Astrocyte (in vitro differentiated cells and primary cell): Measurements from ENCODE around the gene CD300A. TPM values are rescaled to one million over a fixed set of nuclear protein-coding genes. Genes with fewer than 3 reads are reported as not detected.

ENCODE experiments used
- DNase-seq: peaks from one replicate; pipeline ENCODE4 v3.0.0-alpha.2; 2010; ENCODE audit warnings: low read depth
- FAIRE-seq: peaks from 2 replicates; lab custom pipeline; 2011; peaks lifted over from hg19 to GRCh38; lab: Jason Lieb, UNC
- H2AFZ ChIP-seq: 2 replicates; pipeline ENCODE4 v1.6.0; 2012; ENCODE audit warnings: low read depth, low read length, inconsistent platforms
- H3K27ac ChIP-seq: 2 replicates; pipeline ENCODE4 v1.5.1; 2011; ENCODE audit warnings: low read depth, low read length, inconsistent platforms
- H3K27me3 ChIP-seq: 2 replicates; pipeline ENCODE4 v1.6.0; 2011; ENCODE audit warnings: low read length, inconsistent platforms; ENCODE audit not compliant: insufficient read depth
- H3K36me3 ChIP-seq: 2 replicates; pipeline ENCODE4 v1.5.1; 2011; ENCODE audit warnings: low read length, inconsistent platforms; ENCODE audit not compliant: insufficient read depth
- H3K4me1 ChIP-seq: 2 replicates; pipeline ENCODE4 v1.5.1; 2011; ENCODE audit warnings: low read length, inconsistent platforms; ENCODE audit not compliant: insufficient read depth
- H3K4me2 ChIP-seq: 2 replicates; pipeline ENCODE4 v1.6.0; 2012; ENCODE audit warnings: low read length, inconsistent platforms
- H3K4me3 ChIP-seq: 2 replicates; pipeline ENCODE4 v1.5.1; 2011; ENCODE audit warnings: low read depth, mild to moderate bottlenecking, low read length, inconsistent platforms; ENCODE audit not compliant: insufficient read depth
- H3K79me2 ChIP-seq: 2 replicates; pipeline ENCODE4 v1.6.0; 2012; ENCODE audit warnings: mild to moderate bottlenecking, low read length, inconsistent platforms; ENCODE audit not compliant: insufficient read depth
- H3K9ac ChIP-seq: 2 replicates; pipeline ENCODE4 v1.6.0; 2012; ENCODE audit warnings: mild to moderate bottlenecking, low read length, inconsistent platforms
- H3K9me3 ChIP-seq: 2 replicates; pipeline ENCODE4 v1.5.1; 2012; ENCODE audit warnings: low read depth, mild to moderate bottlenecking, low read length, inconsistent platforms; ENCODE audit not compliant: insufficient read depth
- H4K20me1 ChIP-seq: 2 replicates; pipeline ENCODE4 v1.6.0; 2012; ENCODE audit warnings: low read length, inconsistent platforms; ENCODE audit not compliant: insufficient read depth
- H3K27ac Mint-ChIP-seq: one replicate; pipeline ENCODE4 v1.8.0; 2021; ENCODE audit warnings: mild to moderate bottlenecking, mixed read lengths; ENCODE audit not compliant: unreplicated experiment
- H3K27me3 Mint-ChIP-seq: one replicate; pipeline ENCODE4 v1.8.0; 2021; ENCODE audit warnings: low read depth, mixed read lengths; ENCODE audit not compliant: unreplicated experiment
- H3K36me3 Mint-ChIP-seq: one replicate; pipeline ENCODE4 v1.8.0; 2021; ENCODE audit warnings: low read depth, mixed read lengths; ENCODE audit not compliant: unreplicated experiment
- H3K4me1 Mint-ChIP-seq: one replicate; pipeline ENCODE4 v1.8.0; 2021; ENCODE audit warnings: low read depth, mixed read lengths; ENCODE audit not compliant: unreplicated experiment
- H3K4me3 Mint-ChIP-seq: one replicate; pipeline ENCODE4 v1.8.0; 2021; ENCODE audit warnings: mild to moderate bottlenecking, moderate library complexity, mixed read lengths; ENCODE audit not compliant: unreplicated experiment
- H3K9me3 Mint-ChIP-seq: one replicate; pipeline ENCODE4 v1.8.0; 2021; ENCODE audit warnings: mild to moderate bottlenecking, mixed read lengths; ENCODE audit not compliant: unreplicated experiment
- EZH2 ChIP-seq: IDR thresholded peaks from 2 replicates; pipeline ENCODE4 v1.6.1; 2012; ENCODE audit warnings: mild to moderate bottlenecking, low read length, inconsistent platforms; ENCODE audit not compliant: insufficient read depth
- total RNA-seq: library from RNA; stranded (reverse); gene quantifications from 2 replicates; pipeline ENCODE4 v1.2.1, GENCODE V29; 2021
- TF ChIP-seq, protein P1 (sequence below): IDR thresholded peaks from 2 replicates; pipeline ENCODE4 v1.5.1; 2011; ENCODE audit warnings: low read depth, mild to moderate bottlenecking, inconsistent platforms, low read length, moderate library complexity; ENCODE audit not compliant: insufficient read depth

The CD300A gene
- total RNA-seq, 1 donor from 2014 or later, result not detected

- Histone ChIP-seq H3K36me3 (no peaks in the 10 kb centered on the region), H3K27ac (no peak overlapping the region), H3K79me2 (no peaks in the 10 kb centered on the region), H3K4me2 (no peak overlapping the region), H4K20me1 (no peaks in the 10 kb centered on the region), H3K4me3 (no peak overlapping the region), H3K9me3 (peaks cover 3% of the 10 kb centered on the region), H2AFZ (no peak overlapping the region), H3K9ac (no peak overlapping the region), H3K4me1 (no peaks in the 10 kb centered on the region), H3K27me3 (no peaks in the 10 kb centered on the region)
- Mint-ChIP-seq H3K4me1 (no peaks in the 10 kb centered on the region), H3K27me3 (peaks cover 51% of the 10 kb centered on the region), H3K27ac (no peak overlapping the region), H3K4me3 (no peak overlapping the region), H3K36me3 (no peaks in the 10 kb centered on the region), H3K9me3 (peaks cover 13% of the 10 kb centered on the region)
- DNase-seq (peak; percentile 9), FAIRE-seq (no peak)
- TF ChIP-seq, protein P1, sequence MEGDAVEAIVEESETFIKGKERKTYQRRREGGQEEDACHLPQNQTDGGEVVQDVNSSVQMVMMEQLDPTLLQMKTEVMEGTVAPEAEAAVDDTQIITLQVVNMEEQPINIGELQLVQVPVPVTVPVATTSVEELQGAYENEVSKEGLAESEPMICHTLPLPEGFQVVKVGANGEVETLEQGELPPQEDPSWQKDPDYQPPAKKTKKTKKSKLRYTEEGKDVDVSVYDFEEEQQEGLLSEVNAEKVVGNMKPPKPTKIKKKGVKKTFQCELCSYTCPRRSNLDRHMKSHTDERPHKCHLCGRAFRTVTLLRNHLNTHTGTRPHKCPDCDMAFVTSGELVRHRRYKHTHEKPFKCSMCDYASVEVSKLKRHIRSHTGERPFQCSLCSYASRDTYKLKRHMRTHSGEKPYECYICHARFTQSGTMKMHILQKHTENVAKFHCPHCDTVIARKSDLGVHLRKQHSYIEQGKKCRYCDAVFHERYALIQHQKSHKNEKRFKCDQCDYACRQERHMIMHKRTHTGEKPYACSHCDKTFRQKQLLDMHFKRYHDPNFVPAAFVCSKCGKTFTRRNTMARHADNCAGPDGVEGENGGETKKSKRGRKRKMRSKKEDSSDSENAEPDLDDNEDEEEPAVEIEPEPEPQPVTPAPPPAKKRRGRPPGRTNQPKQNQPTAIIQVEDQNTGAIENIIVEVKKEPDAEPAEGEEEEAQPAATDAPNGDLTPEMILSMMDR, result no peak
- TF ChIP-seq EZH2, result no peak
Measured at GRCh38 chr17:74520790-74521480, 54.5 kb downstream of the CD300A start.

DNA sequence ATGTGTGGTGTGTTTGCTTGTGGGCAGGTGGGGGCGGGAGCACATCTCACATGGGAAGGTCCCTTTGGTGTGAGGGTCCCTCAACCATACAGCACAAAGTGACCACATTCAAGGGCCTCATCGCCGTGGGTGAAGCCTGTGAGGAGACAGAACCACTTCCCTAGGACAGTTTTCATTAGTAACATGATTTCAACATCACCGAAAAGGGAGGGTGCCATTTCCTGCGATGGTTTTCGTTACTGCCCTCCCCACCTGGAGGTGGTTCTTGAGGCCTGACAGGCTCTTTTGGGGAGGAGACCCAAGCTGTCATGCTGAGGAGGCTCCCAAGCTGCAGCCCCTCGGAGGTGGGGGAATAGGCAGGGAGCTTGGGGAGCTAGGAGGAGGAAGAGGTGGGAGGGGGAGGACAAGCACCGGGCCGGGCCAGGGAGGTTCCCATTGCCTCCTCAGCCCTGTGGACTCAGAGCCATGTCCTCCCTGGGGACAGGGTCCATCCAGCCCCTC, 55.3 kb downstream of the CD300A start:
- Mint-ChIP-seq H3K36me3 (no peaks in the 10 kb centered on the region), H3K9me3 (peaks cover 15% of the 10 kb centered on the region), H3K27me3 (peaks cover 47% of the 10 kb centered on the region), H3K27ac (no peak overlapping the region), H3K4me3 (no peak overlapping the region), H3K4me1 (no peaks in the 10 kb centered on the region)
- no peaks in the 10 kb centered on the region for H4K20me1 ChIP-seq
- H3K36me3 ChIP-seq, result no peaks in the 10 kb centered on the region
- no peaks in the 10 kb centered on the region for H3K4me1 ChIP-seq
- no peak overlapping the region for H3K4me3 ChIP-seq
- DNase-seq, result no peak
- H2AFZ ChIP-seq, result no peak overlapping the region
- no peak overlapping the region for H3K4me2 ChIP-seq
- H3K27ac ChIP-seq, result no peak overlapping the region
- no peaks in the 10 kb centered on the region for H3K27me3 ChIP-seq
- peaks cover 3% of the 10 kb centered on the region for H3K9me3 ChIP-seq
- TF ChIP-seq EZH2, result no peak
- TF ChIP-seq, protein P1, result no peak
- H3K79me2 ChIP-seq, result no peaks in the 10 kb centered on the region
- no peak overlapping the region for H3K9ac ChIP-seq
- no peak for FAIRE-seq
